Activated CD4-positive, alpha-beta T cell treated with anti-CD3 and anti-CD28 coated beads for 48 hours (primary cell): Measurements from ENCODE around the gene SOX13.

Source experiments
- DNase-seq: peaks from one replicate; pipeline ENCODE4 v3.0.0-alpha.2; 2020

Gene SOX13

GRCh38 chr1:204132718-204133117 lies 59.8 kb downstream of the SOX13 start:
- no peak for DNase-seq

- DNase-seq, result no peak
Observed at GRCh38 chr1:204134103-204134502, 61.2 kb downstream of the SOX13 start.

GRCh38 chr1:204136814-204137213 lies 63.9 kb downstream of the SOX13 start:
- no peak for DNase-seq

- no peak for DNase-seq
Observed at GRCh38 chr1:204139088-204139487, 66.2 kb downstream of the SOX13 start.

GRCh38 chr1:204139952-204140351 lies 67.0 kb downstream of the SOX13 start:
- DNase-seq, result no peak

GRCh38 chr1:204141131-204141530 lies 68.2 kb downstream of the SOX13 start:
- DNase-seq, result no peak

GRCh38 chr1:204142032-204142974 lies 69.4 kb downstream of the SOX13 start:
- no peak for DNase-seq

GRCh38 chr1:204143276-204144041 lies 70.5 kb downstream of the SOX13 start:
- DNase-seq, result no peak

GRCh38 chr1:204145033-204145504 lies 72.2 kb downstream of the SOX13 start:
- no peak for DNase-seq

GRCh38 chr1:204146309-204146708 lies 73.4 kb downstream of the SOX13 start:
- DNase-seq, result no peak

GRCh38 chr1:204146965-204147364 lies 74.0 kb downstream of the SOX13 start:
- DNase-seq, result no peak

- no peak for DNase-seq
Observed at GRCh38 chr1:204147406-204148383, 74.8 kb downstream of the SOX13 start.

- no peak for DNase-seq
Observed at GRCh38 chr1:204149107-204149506, 76.2 kb downstream of the SOX13 start.

GRCh38 chr1:204149635-204150565 lies 77.0 kb downstream of the SOX13 start:
- no peak for DNase-seq

- DNase-seq, result peak; percentile 24
Observed at GRCh38 chr1:204150702-204151551, 78.0 kb downstream of the SOX13 start.

- DNase-seq, result peak; percentile 31
Observed at GRCh38 chr1:204151552-204152309, 78.8 kb downstream of the SOX13 start, which contains the start of gene ETNK2. ETNK2 (minus strand) TSS chr1:204152044; CDS start chr1:204151852, 192 bp downstream.

GRCh38 chr1:204152310-204153044 lies 79.6 kb downstream of the SOX13 start:
- no peak for DNase-seq

GRCh38 chr1:204153667-204154066 lies 80.8 kb downstream of the SOX13 start:
- no peak for DNase-seq
